SK-N-MC (cell line): ENCODE results near the gene VCX3B.

ENCODE experiments used
- EZH2 ChIP-seq: fragments of 200-600 bp; sonication (generic); IDR thresholded peaks from one replicate; pipeline ENCODE4 v1.6.1; 2017; ENCODE audit warnings: antibody characterized with exemption
- POLR2AphosphoS5 ChIP-seq: IDR thresholded peaks from 2 replicates; pipeline ENCODE4 v1.6.1; 2012; ENCODE audit warnings: mild to moderate bottlenecking, low read depth, low read length, borderline replicate concordance

DNA sequence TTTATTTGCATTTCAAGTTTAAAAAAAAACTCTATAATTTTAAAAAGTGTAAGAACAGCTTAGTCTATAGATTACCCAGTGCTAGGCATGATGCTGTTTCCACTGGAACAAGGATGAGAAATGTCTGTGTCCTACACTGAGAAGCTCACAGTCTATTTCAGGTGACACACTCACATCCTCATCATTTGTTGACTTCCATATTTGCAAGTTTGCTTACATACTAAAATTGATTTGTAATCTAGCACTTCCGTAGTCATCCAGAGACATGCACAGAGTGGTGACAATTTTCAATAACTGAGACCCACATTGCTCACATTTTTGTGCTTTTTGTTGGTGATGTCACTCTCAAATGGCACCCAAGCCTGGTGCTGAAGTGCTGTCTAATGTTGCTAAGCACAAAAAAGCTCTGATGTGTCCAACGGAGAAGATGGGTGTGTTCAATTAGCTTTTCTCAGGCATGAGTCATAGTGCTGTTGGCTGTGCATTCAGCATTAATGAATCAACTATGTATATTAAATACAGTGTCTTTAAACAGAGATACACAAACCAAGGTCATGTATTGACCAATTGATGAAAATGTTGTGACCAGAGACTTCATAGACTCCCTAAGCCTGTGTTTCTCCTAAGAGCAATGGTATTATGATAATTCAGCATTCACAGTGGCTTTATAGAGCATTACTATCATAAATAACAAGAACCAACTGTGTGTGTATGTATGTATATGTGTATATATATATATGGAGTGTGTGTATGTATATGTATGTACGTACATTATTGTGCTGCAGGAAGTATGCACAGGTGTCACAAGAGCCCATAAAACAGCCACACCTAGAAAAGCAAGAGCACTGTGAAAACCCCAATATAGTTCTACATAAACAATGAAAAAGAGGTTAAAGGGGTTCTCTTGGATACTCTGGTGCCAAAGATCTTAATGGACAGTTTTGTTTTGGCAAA, 31.2 kb upstream of the VCX3B start:
- TF ChIP-seq POLR2AphosphoS5 (no peak), EZH2 (no peak)
